Endothelial cell of umbilical vein (primary cell): ENCODE measurements around the gene VEGFA. TPM values are rescaled to one million over a fixed set of nuclear protein-coding genes. Genes with fewer than 3 reads are reported as not detected.

Experiments used
- BruUV-seq: library from RNA; stranded (reverse); fragments of 400-500 nt; replicated peaks from 2 replicates; lab custom pipeline; 2021; lab: Mats Ljungman, UMichigan
- CTCF ChIA-PET: fragments of 300-600, 350-600 bp; sonication (Branson Sonifier 250); formaldehyde crosslinking; loops from one replicate; lab custom pipeline; 2021; ENCODE audit warnings: antibody characterized with exemption, inconsistent platforms; lab: Charles Lee
- POLR2A ChIA-PET: fragments of 300-600, 350-600 bp; sonication (Branson Sonifier 250); formaldehyde crosslinking; loops from one replicate; lab custom pipeline; 2021; ENCODE audit warnings: antibody characterized with exemption, inconsistent platforms; lab: Charles Lee
- DNase-seq: peaks from one replicate; pipeline ENCODE4 v3.0.0-alpha.2; 2011; ENCODE audit warnings: low read depth, low spot score
- FAIRE-seq: peaks from 2 replicates; lab custom pipeline; 2011; peaks lifted over from hg19 to GRCh38; lab: Jason Lieb, UNC
- H2AFZ ChIP-seq: 2 replicates; pipeline ENCODE4 v1.6.0; 2012; ENCODE audit warnings: low read depth, low read length, control low read depth, inconsistent platforms
- H3K27ac ChIP-seq: 2 replicates; pipeline ENCODE4 v1.5.1; 2011; ENCODE audit warnings: low read depth, mild to moderate bottlenecking, control low read depth, low read length, moderate library complexity; ENCODE audit not compliant: insufficient read depth
- H3K27me3 ChIP-seq, 2 experiments: 2 replicates each; pipeline versions ENCODE4 v1.6.0 to v1.6.1; 2011; ENCODE audit warnings: low read length in 2 of 2, mixed read lengths in 1 of 2; ENCODE audit not compliant: control insufficient read depth in 2 of 2, insufficient read depth in 2 of 2
- H3K36me3 ChIP-seq, 2 experiments: 2 replicates in 1 of 2; 3 replicates in 1 of 2; pipeline ENCODE4 v1.5.1; 2011; ENCODE audit warnings: low read length in 2 of 2, mild to moderate bottlenecking in 1 of 2, moderate library complexity in 1 of 2; ENCODE audit not compliant: control insufficient read depth in 2 of 2, insufficient read depth in 2 of 2; ENCODE audit errors: extremely low read depth in 1 of 2
- H3K4me1 ChIP-seq: 3 replicates; pipeline ENCODE4 v1.5.1; 2011; ENCODE audit warnings: mild to moderate bottlenecking, low read length; ENCODE audit not compliant: control insufficient read depth, insufficient read depth; ENCODE audit errors: extremely low read depth
- H3K4me2 ChIP-seq: 2 replicates; pipeline ENCODE4 v1.6.1; 2011; ENCODE audit warnings: low read length, control low read depth, mixed read lengths; ENCODE audit not compliant: insufficient read depth
- H3K4me3 ChIP-seq, 3 experiments: fragments of 200-600 bp in 1 of 3; sonication (generic), shearing (Covaris generic) in 1 of 3; replicated peaks in 1 of 3; 2 replicates each; pipeline ENCODE4 v1.5.1; 2011 to 2016; ENCODE audit warnings: control low read depth in 3 of 3, low read length in 3 of 3, mild to moderate bottlenecking in 2 of 3, inconsistent platforms in 1 of 3, low read depth in 1 of 3, moderate library complexity in 1 of 3; ENCODE audit not compliant: insufficient read depth in 1 of 3
- H3K79me2 ChIP-seq: 2 replicates; pipeline ENCODE4 v1.6.0; 2012; ENCODE audit warnings: low read length, inconsistent platforms; ENCODE audit not compliant: control insufficient read depth, insufficient read depth
- H3K9ac ChIP-seq: replicated peaks from 2 replicates; pipeline ENCODE3; 2011; ENCODE audit warnings: low read length, control low read depth; ENCODE audit not compliant: insufficient read depth; ENCODE audit errors: extremely low read depth
- H3K9me1 ChIP-seq: replicated peaks from 3 replicates; pipeline ENCODE4 v1.6.0; 2011; ENCODE audit warnings: mild to moderate bottlenecking, low read length; ENCODE audit not compliant: control insufficient read depth, insufficient read depth; ENCODE audit errors: extremely low read depth
- H3K9me3 ChIP-seq: replicated peaks from 2 replicates; pipeline ENCODE4 v1.5.1; 2012; ENCODE audit warnings: low read length, inconsistent platforms; ENCODE audit not compliant: control insufficient read depth, insufficient read depth
- H4K20me1 ChIP-seq: replicated peaks from 2 replicates; pipeline ENCODE3; 2011; ENCODE audit warnings: mild to moderate bottlenecking, low read length; ENCODE audit not compliant: control insufficient read depth, insufficient read depth; ENCODE audit errors: extremely low read depth
- CTCF ChIP-seq, 2 donors: IDR thresholded peaks; 1 replicate in 1 of 2; 2 replicates in 1 of 2; pipeline ENCODE4 v1.5.1; 2011; ENCODE audit warnings: low read length in 2 of 2, mild to moderate bottlenecking in 2 of 2, moderate library complexity in 2 of 2, control low read depth in 1 of 2, inconsistent platforms in 1 of 2, low read depth in 1 of 2; ENCODE audit not compliant: insufficient read depth in 1 of 2; ENCODE audit errors: extremely low read depth in 1 of 2
- EZH2 ChIP-seq: IDR thresholded peaks from 2 replicates; pipeline ENCODE4 v1.6.1; 2012; ENCODE audit warnings: borderline replicate concordance, low read depth, mild to moderate bottlenecking, moderate library complexity, low read length, inconsistent platforms; ENCODE audit not compliant: severe bottlenecking
- FOS ChIP-seq: IDR thresholded peaks from 2 replicates; pipeline ENCODE4 v1.6.1; 2011; ENCODE audit warnings: mild to moderate bottlenecking, low read length, moderate library complexity, borderline replicate concordance; ENCODE audit not compliant: insufficient read depth
- GATA2 ChIP-seq: IDR thresholded peaks from 2 replicates; pipeline ENCODE4 v1.7.0; 2011; ENCODE audit warnings: low read depth, mild to moderate bottlenecking, moderate library complexity, mixed read lengths, low read length; ENCODE audit not compliant: insufficient read length, insufficient read depth
- JUN ChIP-seq: IDR thresholded peaks from 2 replicates; pipeline ENCODE4 v1.6.1; 2011; ENCODE audit warnings: borderline replicate concordance, low read depth; ENCODE audit not compliant: insufficient read length, insufficient read depth
- MAX ChIP-seq: IDR thresholded peaks from 2 replicates; pipeline ENCODE4 v1.6.1; 2011; ENCODE audit not compliant: insufficient read depth, insufficient read length
- MYC ChIP-seq: IDR thresholded peaks from one replicate; pipeline ENCODE4 v1.6.1; 2011; ENCODE audit warnings: mild to moderate bottlenecking, low read depth, low read length
- POLR2A ChIP-seq: IDR thresholded peaks from 2 replicates; pipeline ENCODE4 v1.6.1; 2012; ENCODE audit warnings: low read depth, mild to moderate bottlenecking, control low read depth, low read length
- POLR2AphosphoS5 ChIP-seq: IDR thresholded peaks from 2 replicates; pipeline ENCODE4 v1.6.1; 2012; ENCODE audit warnings: low read depth, mild to moderate bottlenecking, control low read depth, low read length, moderate library complexity; ENCODE audit not compliant: insufficient read depth
- dilution Hi-C: fragments of 300-500 bp; cut with MboI; formaldehyde crosslinking; loops from one replicate; pipeline ENCODE4 v1.15.0; 2019; ENCODE audit warnings: low sequenced_read_pairs; ENCODE audit not compliant: extremely low pct_ligation_motif_present
- intact Hi-C: fragments of 100-400 bp; cut with micrococcal nuclease; formaldehyde crosslinking; loops from one replicate; pipeline ENCODE4 v1.10.0; 2022
- polyA plus RNA-seq, 4 experiments: library from polyadenylated mRNA; depleted of rRNA in 3 of 4; stranded (reverse) in 3 of 4; unstranded in 1 of 4; fragments of >200 nt; gene quantifications; 2 replicates each; pipeline versions ENCODE4 v1.2.1 to v1.2.3, GENCODE V29; 2011 to 2012; ENCODE audit warnings: missing spikeins in 1 of 4
- total RNA-seq: library from RNA; stranded (reverse); gene quantifications from 2 replicates; pipeline ENCODE4 v1.2.3, GENCODE V29; 2021

The VEGFA gene
- total and polyA plus RNA-seq, 2 donors (not counting 3 experiments of a cell fraction or from before 2014, with no cell fraction given), result 18.1 to 19.9 TPM

DNA sequence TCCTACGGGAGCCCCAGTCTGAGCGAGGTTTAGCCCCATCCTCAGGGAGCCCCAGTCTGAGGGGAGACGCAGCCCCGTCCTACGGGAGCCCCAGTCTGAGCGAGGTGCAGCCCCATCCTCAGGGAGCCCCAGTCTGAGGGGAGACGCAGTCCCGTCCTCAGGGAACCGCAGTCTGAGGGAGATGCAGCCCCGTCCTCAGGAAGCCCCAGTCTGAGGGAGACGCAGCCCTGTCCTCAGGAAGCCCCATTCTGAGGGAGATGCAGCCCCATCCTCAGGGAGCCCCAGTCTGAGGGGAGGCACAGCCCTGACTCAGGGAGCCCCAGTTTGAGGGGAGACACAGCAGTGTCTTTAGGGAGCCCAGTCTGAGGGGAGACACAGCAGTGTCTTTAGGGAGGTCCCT, 27.9 kb downstream of the VEGFA start:
- Histone ChIP-seq H2AFZ (no peak overlapping the region), H3K4me1 (no peaks in the 10 kb centered on the region), H3K4me2 (no peak overlapping the region), H3K9me3 (no peaks in the 10 kb centered on the region), H3K36me3 (no peaks in the 10 kb centered on the region), H3K9me1 (no peaks in the 10 kb centered on the region), H3K4me3 (no peak overlapping the region), H3K27me3 (peaks cover 0 to 4% of the 10 kb centered on the region in 2 experiments), H3K27ac (no peak overlapping the region), H3K9ac (no peak overlapping the region), H3K79me2 (no peaks in the 10 kb centered on the region), H4K20me1 (no peaks in the 10 kb centered on the region)
- FAIRE-seq, result no peak
- dilution Hi-C loops (no loop called here), intact Hi-C loops (no loop called here)
- CTCF ChIA-PET, result no interaction called here
- POLR2A ChIA-PET, result no interaction called here
- no peak for DNase-seq
- no TSS peak for BruUV-seq
- TF ChIP-seq EZH2 (no peak), CTCF (IDR thresholded peaks at IDR 0.05; ENCODE audit: extremely low read depth in 1 of 2, insufficient read depth in 1 of 2, low read depth in 1 of 2, low read length in 2 of 2) (no peak), POLR2A (no peak), FOS (no peak)

DNA sequence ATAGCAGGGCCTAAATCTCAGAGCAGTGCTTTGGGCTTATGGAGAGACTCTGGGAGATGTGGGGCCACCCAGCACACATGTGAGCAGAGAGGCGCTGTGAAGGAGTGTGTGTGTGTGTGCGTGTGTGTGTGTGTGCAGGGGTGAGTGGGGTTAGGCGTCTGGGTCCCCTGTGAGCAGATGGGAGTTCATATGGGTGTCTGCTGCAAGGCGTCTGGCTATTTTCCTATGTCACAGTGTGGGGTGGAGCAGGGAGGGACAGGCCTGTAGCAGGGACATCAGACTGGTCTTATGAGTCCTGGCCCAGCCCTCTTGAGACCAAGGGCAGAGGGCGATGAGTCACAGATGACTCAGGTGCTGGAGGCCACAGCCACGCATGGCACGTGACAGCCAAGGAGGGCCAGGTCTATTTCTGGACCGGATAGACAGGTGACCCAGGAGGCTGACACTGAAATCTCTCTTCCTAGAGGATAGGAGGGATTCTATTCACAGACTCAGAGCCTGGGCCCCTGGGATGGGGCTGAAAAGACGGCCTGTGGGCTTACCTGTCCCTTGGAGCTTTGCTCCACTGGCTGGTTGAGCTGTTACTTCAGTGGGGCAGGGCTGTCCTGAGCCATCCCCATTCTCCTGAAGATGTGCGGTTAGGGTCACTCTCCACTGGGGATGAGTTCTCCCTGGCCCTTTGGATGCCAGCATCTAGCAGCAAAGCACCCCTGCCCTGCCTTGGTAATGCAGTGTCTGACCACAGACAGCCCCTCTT, 28.9 kb downstream of the VEGFA start:
- dilution Hi-C loops (no loop called here), intact Hi-C loops (no loop called here)
- no peak overlapping the region for H3K4me3 ChIP-seq
- ChIA-PET CTCF (no interaction called here), POLR2A (no interaction called here)
- DNase-seq (peak; percentile 26), FAIRE-seq (peak; percentile 12)
- H4K20me1 ChIP-seq, result no peaks in the 10 kb centered on the region
- BruUV-seq, result no TSS peak
- no peak overlapping the region for H2AFZ ChIP-seq
- no peaks in the 10 kb centered on the region for H3K9me1 ChIP-seq
- no peak overlapping the region for H3K27ac ChIP-seq
- no peaks in the 10 kb centered on the region for H3K4me1 ChIP-seq
- no peaks in the 10 kb centered on the region for H3K9me3 ChIP-seq
- no peaks in the 10 kb centered on the region for H3K79me2 ChIP-seq
- TF ChIP-seq JUN (peak; percentile 65), POLR2A (no peak), EZH2 (no peak), CTCF (IDR thresholded peaks at IDR 0.05; ENCODE audit: extremely low read depth in 1 of 2, insufficient read depth in 1 of 2, low read depth in 1 of 2, low read length in 2 of 2) (no peak), MYC (no peak), GATA2 (no peak), MAX (peak; percentile 29), POLR2AphosphoS5 (no peak), FOS (peak; percentile 27)
- no peak overlapping the region for H3K4me2 ChIP-seq
- no peaks in the 10 kb centered on the region for H3K36me3 ChIP-seq
- H3K9ac ChIP-seq, result no peak overlapping the region
- peaks cover 0 to 5% of the 10 kb centered on the region in 2 experiments for H3K27me3 ChIP-seq
